ENCODE results near the gene DUOX2. TPM values are rescaled to one million over a fixed set of nuclear protein-coding genes. Genes with fewer than 3 reads are reported as not detected.

Gene DUOX2
- total and polyA plus RNA-seq, 2 of the 8 experiments (the other 6 are each of a cell fraction or from before 2014, with no cell fraction given), result 0.08 TPM; not detected in 1

DNA sequence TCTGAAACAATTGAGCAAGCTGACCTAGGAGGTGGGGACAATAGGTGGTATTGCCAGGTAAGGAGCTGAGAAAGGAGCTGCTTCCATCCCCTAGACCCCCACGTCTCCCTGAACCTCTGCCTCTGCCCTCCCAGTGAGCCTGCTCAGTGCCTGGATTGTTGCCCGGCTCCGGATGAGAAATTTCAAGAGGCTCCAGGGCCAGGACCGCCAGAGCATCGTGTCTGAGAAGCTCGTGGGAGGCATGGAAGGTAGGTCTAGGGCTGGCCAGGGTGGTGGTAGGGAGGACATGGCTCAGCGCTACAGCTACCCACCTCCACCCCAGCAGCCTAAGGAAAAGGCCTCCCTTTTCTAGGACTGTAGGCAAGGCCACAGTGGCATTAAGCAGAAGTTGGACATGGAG is 29.1 kb upstream of the DUOX2 start (continued):
- no peak for TF ChIP-seq CHD7 (IDR thresholded peaks at IDR 0.05; ENCODE audit: insufficient replicate concordance, low read length)
- TF ChIP-seq SUZ12 (IDR thresholded peaks at IDR 0.05; ENCODE audit: low read length), result no peak
- no peak for TF ChIP-seq GABPA (IDR thresholded peaks at IDR 0.05; ENCODE audit: borderline replicate concordance, insufficient read depth, low read length)
